H1 (cell line): ENCODE measurements around the gene AMOT. TPM values are rescaled to one million over a fixed set of nuclear protein-coding genes. Genes with fewer than 3 reads are reported as not detected.

Experiments used
- CTCF ChIA-PET: fragments of 300-600 bp; sonication (Branson Sonifier 250); formaldehyde crosslinking; loops from one replicate; lab custom pipeline; 2021; ENCODE audit not compliant: partially characterized antibody; lab: Charles Lee
- POLR2A ChIA-PET: fragments of 300-600 bp; sonication (Branson Sonifier 250); formaldehyde crosslinking; loops from one replicate; lab custom pipeline; 2021; ENCODE audit warnings: inconsistent platforms; ENCODE audit not compliant: partially characterized antibody; lab: Charles Lee
- DNase-seq, 2 experiments: peaks; one replicate each; pipeline versions ENCODE4 v3.0.0 to v3.0.0-alpha.2; 2010 to 2022; ENCODE audit warnings: low spot score in 2 of 2, low read depth in 1 of 2, mixed read lengths in 1 of 2
- FAIRE-seq: peaks from 2 replicates; lab custom pipeline; 2011; peaks lifted over from hg19 to GRCh38; lab: Jason Lieb, UNC
- H2AFZ ChIP-seq: 2 replicates; pipeline ENCODE4 v1.8.1; 2012; ENCODE audit warnings: low read length, inconsistent platforms
- H2AK5ac ChIP-seq: 2 replicates; pipeline ENCODE4 v1.6.1; 2013; ENCODE audit warnings: low read depth, low read length
- H2BK120ac ChIP-seq: replicated peaks from 2 replicates; pipeline ENCODE3; 2013; ENCODE audit warnings: low read depth, low read length, inconsistent platforms
- H2BK12ac ChIP-seq: 2 replicates; pipeline ENCODE4 v1.6.1; 2013; ENCODE audit warnings: low read depth, low read length
- H2BK15ac ChIP-seq: 2 replicates; pipeline ENCODE4 v1.6.1; 2013; ENCODE audit warnings: low read length
- H2BK20ac ChIP-seq: 2 replicates; pipeline ENCODE4 v1.6.1; 2013; ENCODE audit warnings: low read length
- H2BK5ac ChIP-seq: 2 replicates; pipeline ENCODE4 v1.6.1; 2013; ENCODE audit warnings: low read depth, low read length
- H3K14ac ChIP-seq: 2 replicates; pipeline ENCODE4 v1.6.1; 2013; ENCODE audit warnings: inconsistent platforms; ENCODE audit not compliant: insufficient read length
- H3K18ac ChIP-seq: 2 replicates; pipeline ENCODE4 v1.6.1; 2013; ENCODE audit warnings: low read length; ENCODE audit errors: extremely low read depth
- H3K23ac ChIP-seq: 2 replicates; pipeline ENCODE4 v1.6.1; 2013; ENCODE audit warnings: inconsistent platforms; ENCODE audit not compliant: insufficient read length
- H3K23me2 ChIP-seq: 2 replicates; pipeline ENCODE4 v1.6.1; 2013; ENCODE audit warnings: low read depth, low read length
- H3K27ac ChIP-seq: 2 replicates; pipeline ENCODE4 v1.6.1; 2011; ENCODE audit warnings: low read depth, low read length, inconsistent platforms
- H3K27me3 ChIP-seq, 4 experiments: replicated peaks in 1 of 4; 1 replicate in 1 of 4; 2 replicates in 3 of 4; pipeline versions ENCODE4 v1.6.1 to v1.8.1; 2011 to 2013; ENCODE audit warnings: low read length in 3 of 4, mild to moderate bottlenecking in 3 of 4, inconsistent platforms in 2 of 4, mixed read lengths in 2 of 4, moderate library complexity in 1 of 4; ENCODE audit not compliant: control insufficient read depth in 3 of 4, insufficient read depth in 3 of 4; ENCODE audit errors: extremely low read depth in 1 of 4
- H3K36me3 ChIP-seq, 4 experiments: 2 replicates each; pipeline versions ENCODE4 v1.6.1 to v1.8.1; 2011 to 2013; ENCODE audit warnings: mild to moderate bottlenecking in 4 of 4, low read length in 3 of 4, moderate library complexity in 2 of 4, control low read depth in 1 of 4, inconsistent platforms in 1 of 4; ENCODE audit not compliant: insufficient read depth in 4 of 4, control insufficient read depth in 2 of 4
- H3K4ac ChIP-seq: replicated peaks from 2 replicates; pipeline ENCODE3; 2013; ENCODE audit warnings: low read length, low read depth, mixed read lengths, inconsistent platforms; ENCODE audit not compliant: insufficient read length
- H3K4me1 ChIP-seq, 4 experiments: replicated peaks in 1 of 4; 1 replicate in 1 of 4; 2 replicates in 3 of 4; pipeline versions ENCODE4 v1.6.1 to v1.8.1; 2011 to 2013; ENCODE audit warnings: low read length in 3 of 4, inconsistent platforms in 2 of 4, mixed read lengths in 1 of 4; ENCODE audit not compliant: insufficient read depth in 4 of 4, control insufficient read depth in 3 of 4
- H3K4me2 ChIP-seq, 2 experiments: 2 replicates each; pipeline versions ENCODE4 v1.6.1 to v1.8.1; 2011 to 2013; ENCODE audit warnings: low read depth in 2 of 2, low read length in 2 of 2, control low read depth in 1 of 2, inconsistent platforms in 1 of 2, mild to moderate bottlenecking in 1 of 2; ENCODE audit not compliant: insufficient read depth in 1 of 2
- H3K4me3 ChIP-seq, 4 experiments: fragments of 200-600, 300-600 bp in 1 of 4; sonication (generic), shearing (Covaris generic), sonication (Bioruptor Twin) in 1 of 4; 2 replicates each; pipeline versions ENCODE4 v1.5.1 to v1.8.1; 2011 to 2016; ENCODE audit warnings: low read length in 4 of 4, low read depth in 3 of 4, control low read depth in 2 of 4, inconsistent platforms in 2 of 4, mild to moderate bottlenecking in 2 of 4, mixed read lengths in 1 of 4, moderate library complexity in 1 of 4; ENCODE audit not compliant: insufficient read depth in 2 of 4; ENCODE audit errors: extremely low read depth in 1 of 4
- H3K56ac ChIP-seq: replicated peaks from 2 replicates; pipeline ENCODE3; 2013; ENCODE audit warnings: low read depth, mild to moderate bottlenecking, mixed read lengths, low read length, inconsistent platforms; ENCODE audit not compliant: insufficient read length
- H3K79me1 ChIP-seq: 2 replicates; pipeline ENCODE4 v1.6.1; 2013; ENCODE audit warnings: low read depth, low read length, control low read depth
- H3K79me2 ChIP-seq, 2 experiments: 2 replicates each; pipeline versions ENCODE4 v1.6.1 to v1.8.1; 2012 to 2013; ENCODE audit warnings: low read length in 2 of 2, mild to moderate bottlenecking in 2 of 2, inconsistent platforms in 1 of 2; ENCODE audit not compliant: insufficient read depth in 2 of 2, control insufficient read depth in 1 of 2
- H3K9ac ChIP-seq, 4 experiments: replicated peaks in 1 of 4; 1 replicate in 1 of 4; 2 replicates in 3 of 4; pipeline versions ENCODE4 v1.6.1 to v1.8.1; 2011 to 2013; ENCODE audit warnings: low read depth in 3 of 4, low read length in 3 of 4, control low read depth in 2 of 4, mild to moderate bottlenecking in 2 of 4, moderate library complexity in 2 of 4, inconsistent platforms in 1 of 4; ENCODE audit errors: extremely low read depth in 1 of 4
- H3K9me3 ChIP-seq, 2 experiments: 2 replicates each; pipeline versions ENCODE4 v1.6.1 to v1.8.1; 2012 to 2013; ENCODE audit warnings: mild to moderate bottlenecking in 2 of 2, moderate library complexity in 2 of 2, control low read depth in 1 of 2, inconsistent platforms in 1 of 2, low read depth in 1 of 2, low read length in 1 of 2, mixed read lengths in 1 of 2; ENCODE audit not compliant: insufficient read depth in 2 of 2
- H4K20me1 ChIP-seq, 2 experiments: replicated peaks in 1 of 2; 2 replicates each; pipeline versions ENCODE3 to v1.8.1; 2011 to 2013; ENCODE audit warnings: inconsistent platforms in 2 of 2, low read length in 2 of 2, mild to moderate bottlenecking in 1 of 2; ENCODE audit not compliant: insufficient read depth in 2 of 2, control insufficient read depth in 1 of 2
- H4K5ac ChIP-seq: 2 replicates; pipeline ENCODE4 v1.6.1; 2013; ENCODE audit warnings: low read length, low read depth, mixed read lengths, inconsistent platforms; ENCODE audit not compliant: insufficient read length
- H4K8ac ChIP-seq: 2 replicates; pipeline ENCODE4 v1.8.0; 2013; ENCODE audit warnings: mild to moderate bottlenecking, moderate library complexity, low read length, inconsistent platforms; ENCODE audit not compliant: insufficient read depth; ENCODE audit errors: extremely low read depth
- H4K91ac ChIP-seq: replicated peaks from 2 replicates; pipeline ENCODE3; 2013; ENCODE audit warnings: low read length, mixed read lengths, inconsistent platforms; ENCODE audit not compliant: insufficient read length
- MAFK ChIP-seq: IDR thresholded peaks from 2 replicates; pipeline ENCODE4 v1.6.1; 2012; ENCODE audit warnings: low read depth, mild to moderate bottlenecking, improper control_type of control experiment, low read length
- SIX5 ChIP-seq: IDR thresholded peaks from 2 replicates; pipeline ENCODE4 v1.6.1; 2011; ENCODE audit warnings: mild to moderate bottlenecking, low read depth, low read length
- ZNF274 ChIP-seq: IDR thresholded peaks from 2 replicates; pipeline ENCODE4 v1.7.0; 2012; ENCODE audit warnings: low read length, borderline replicate concordance; ENCODE audit errors: extremely low read depth
- WGBS, 2 experiments: shearing (Covaris generic) in 1 of 2; methylation state at CpG; one replicate each; pipeline versions ENCODE4 v1.1.6 to v1.1.7; 2013 to 2015; ENCODE audit warnings: low lambda C conversion rate in 2 of 2, mixed read lengths in 2 of 2, inconsistent platforms in 1 of 2, low coverage in 1 of 2, missing lambda C conversion rate in 1 of 2; ENCODE audit not compliant: insufficient replicate concordance in 2 of 2, insufficient coverage in 1 of 2, insufficient read length in 1 of 2; ENCODE audit errors: extremely low coverage in 1 of 2, missing lambda C conversion rate in 1 of 2; 5-methylcytosine and 5-hydroxymethylcytosine counted together
- polyA plus RNA-seq, 7 experiments: library from polyadenylated mRNA; depleted of rRNA in 3 of 7; stranded (reverse) in 5 of 7; unstranded in 2 of 7; fragments of >200 nt in 5 of 7; fragments of 200-250 nt in 2 of 7; gene quantifications; 1 replicate in 5 of 7; 2 replicates in 1 of 7; 4 replicates in 1 of 7; pipeline versions ENCODE4 v1.2.1 to v1.2.3, GENCODE V29; 2011 to 2013; ENCODE audit warnings: missing spikeins in 2 of 7, mixed read lengths in 2 of 7
- total RNA-seq: library from RNA; stranded (reverse); fragmentation: NEBNext Ultra II Directional; extraction: Animal tissue kit (Norgen Biotek cat#: 25700); gene quantifications from 2 replicates; pipeline ENCODE4 v1.2.1, GENCODE V29; 2021
- TF ChIP-seq, protein P1 (sequence below): IDR thresholded peaks from 2 replicates; pipeline ENCODE4 v1.6.1; 2012; ENCODE audit warnings: low read length, inconsistent platforms

Gene AMOT
- total and polyA plus RNA-seq, 2 of the 8 experiments (the other 6 are each of a cell fraction or from before 2014, with no cell fraction given): 2.3 to 7.1 TPM

DNA sequence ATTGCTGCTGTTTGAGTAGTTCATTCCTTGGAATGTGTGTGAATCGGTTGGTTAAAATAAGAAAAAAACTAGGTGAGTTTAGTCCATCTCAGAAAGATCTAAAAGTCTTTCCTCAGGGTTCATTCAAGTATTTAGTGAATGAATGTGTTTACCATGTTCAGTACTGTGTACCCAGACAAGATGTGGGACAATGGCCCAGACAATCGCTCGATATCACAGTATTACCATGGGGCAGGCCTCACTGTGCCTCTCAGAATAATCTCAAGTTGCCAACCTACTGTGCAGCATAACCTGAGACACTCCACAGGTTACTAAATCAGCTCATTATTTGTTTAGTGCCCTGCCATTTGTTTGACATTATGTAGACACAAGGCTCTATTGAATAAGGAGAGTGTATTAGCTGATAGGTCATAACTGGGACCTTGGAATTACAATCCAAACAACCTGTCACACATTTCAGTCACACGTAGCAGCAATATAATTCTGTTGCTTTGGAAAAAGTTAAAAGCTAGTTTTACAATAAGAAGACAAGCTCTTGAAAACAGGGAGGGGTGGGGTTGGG, 24.9 kb upstream of the AMOT start:
- Histone ChIP-seq H3K4me2 (no peak overlapping the region), H3K27ac (no peak overlapping the region), H2BK120ac (no peak overlapping the region), H3K23me2 (no peaks in the 10 kb centered on the region), H3K14ac (no peak overlapping the region), H3K9ac (no peak overlapping the region), H4K20me1 (no peaks in the 10 kb centered on the region), H3K79me1 (no peaks in the 10 kb centered on the region), H2BK5ac (no peak overlapping the region), H4K8ac (no peak overlapping the region), H3K9me3 (no peaks in the 10 kb centered on the region), H3K56ac (no peak overlapping the region), H2BK20ac (no peak overlapping the region), H3K36me3 (no peaks in the 10 kb centered on the region), H2AK5ac (no peak overlapping the region), H2AFZ (no peak overlapping the region)
- CTCF ChIA-PET: no interaction called here
- POLR2A ChIA-PET: no interaction called here
- DNase-seq: no peak
- TF ChIP-seq ZNF274: no peak
- TF ChIP-seq, protein P1, sequence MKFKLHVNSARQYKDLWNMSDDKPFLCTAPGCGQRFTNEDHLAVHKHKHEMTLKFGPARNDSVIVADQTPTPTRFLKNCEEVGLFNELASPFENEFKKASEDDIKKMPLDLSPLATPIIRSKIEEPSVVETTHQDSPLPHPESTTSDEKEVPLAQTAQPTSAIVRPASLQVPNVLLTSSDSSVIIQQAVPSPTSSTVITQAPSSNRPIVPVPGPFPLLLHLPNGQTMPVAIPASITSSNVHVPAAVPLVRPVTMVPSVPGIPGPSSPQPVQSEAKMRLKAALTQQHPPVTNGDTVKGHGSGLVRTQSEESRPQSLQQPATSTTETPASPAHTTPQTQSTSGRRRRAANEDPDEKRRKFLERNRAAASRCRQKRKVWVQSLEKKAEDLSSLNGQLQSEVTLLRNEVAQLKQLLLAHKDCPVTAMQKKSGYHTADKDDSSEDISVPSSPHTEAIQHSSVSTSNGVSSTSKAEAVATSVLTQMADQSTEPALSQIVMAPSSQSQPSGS: no peak
- no peak for TF ChIP-seq SIX5
- TF ChIP-seq MAFK: no peak
- TF ChIP-seq, all 59 proteins: peak for 0
- no peaks in the 10 kb centered on the region for H3K4me1 ChIP-seq
- no peak overlapping the region for H3K4me3 ChIP-seq
- no peak overlapping the region for H3K23ac ChIP-seq
- H3K27me3 ChIP-seq: no peaks in the 10 kb centered on the region
- no peaks in the 10 kb centered on the region for H3K79me2 ChIP-seq
- no peak overlapping the region for H4K91ac ChIP-seq
- FAIRE-seq: no peak
- WGBS, 2 experiments: 89% methylated on average over 4 of the region's 4 CpGs; no CpG with 5 or more reads in 1 of the 2 experiments
- no peak overlapping the region for H2BK12ac ChIP-seq
- H2BK15ac ChIP-seq: no peak overlapping the region
- H3K18ac ChIP-seq: no peak overlapping the region
- H3K4ac ChIP-seq: no peak overlapping the region
- H4K5ac ChIP-seq: no peak overlapping the region
